PFSK-1 (cell line): ENCODE measurements around the gene FAS.

ENCODE experiments used
- FOXP2 ChIP-seq: optimal IDR thresholded peaks from 2 replicates; pipeline ENCODE3; 2011; ENCODE audit warnings: borderline replicate concordance, control low read depth, inconsistent platforms; ENCODE audit not compliant: insufficient read depth; ENCODE audit errors: extremely low read length, extremely low read depth
- POLR2AphosphoS5 ChIP-seq: IDR thresholded peaks from 2 replicates; pipeline ENCODE4 v1.6.1; 2012; ENCODE audit warnings: low read depth, mild to moderate bottlenecking, control low read depth, low read length, moderate library complexity
- SIN3A ChIP-seq: IDR thresholded peaks from 2 replicates; pipeline ENCODE4 v1.6.1; 2012; ENCODE audit warnings: mild to moderate bottlenecking, low read length, moderate library complexity, borderline replicate concordance; ENCODE audit not compliant: insufficient read depth
- TAF1 ChIP-seq: IDR thresholded peaks from 2 replicates; pipeline ENCODE4 v1.6.1; 2012; ENCODE audit warnings: low read length, control low read depth, borderline replicate concordance; ENCODE audit not compliant: insufficient read depth
- TF ChIP-seq, protein P1 (sequence below), 2 experiments: IDR thresholded peaks; 2 replicates each; pipeline versions ENCODE4 v1.6.1 to v1.8.0; 2011 to 2012; ENCODE audit warnings: low read depth in 2 of 2, low read length in 2 of 2, control low read depth in 1 of 2, inconsistent platforms in 1 of 2, mild to moderate bottlenecking in 1 of 2, moderate library complexity in 1 of 2; ENCODE audit not compliant: insufficient read depth in 1 of 2

The FAS gene

DNA sequence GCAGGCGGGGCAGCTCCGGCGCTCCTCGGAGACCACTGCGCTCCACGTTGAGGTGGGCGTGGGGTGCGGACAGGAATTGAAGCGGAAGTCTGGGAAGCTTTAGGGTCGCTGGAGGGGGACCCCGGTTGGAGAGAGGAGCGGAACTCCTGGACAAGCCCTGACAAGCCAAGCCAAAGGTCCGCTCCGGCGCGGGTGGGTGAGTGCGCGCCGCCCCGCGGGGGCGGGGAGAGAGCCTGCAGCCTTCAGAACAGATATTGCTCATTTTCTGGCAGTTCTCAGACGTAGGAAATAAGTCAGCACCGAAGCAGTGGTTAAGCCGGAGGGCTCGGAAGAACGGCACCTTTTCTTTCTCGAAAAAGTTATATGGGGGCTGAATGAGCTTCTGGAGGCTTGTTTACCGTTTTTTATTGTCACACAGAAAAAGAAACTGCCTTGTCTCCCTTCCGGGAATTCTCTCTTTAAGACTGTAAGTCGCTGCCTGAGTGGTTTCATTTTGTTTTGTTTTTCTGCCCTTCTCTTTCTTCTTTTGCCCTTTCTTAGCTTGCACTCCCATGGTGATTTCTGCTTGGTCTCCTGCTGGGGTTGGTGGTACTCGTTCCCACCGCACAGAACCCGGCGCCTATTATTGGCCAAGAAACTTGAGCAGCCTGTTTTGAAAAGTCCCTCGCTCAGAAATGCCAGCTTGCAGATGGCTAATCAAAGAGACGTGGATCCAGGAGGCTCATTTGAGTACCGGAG, 732 bp downstream of the FAS start:
- TF ChIP-seq SIN3A = no peak
- TF ChIP-seq FOXP2 = no peak

DNA sequence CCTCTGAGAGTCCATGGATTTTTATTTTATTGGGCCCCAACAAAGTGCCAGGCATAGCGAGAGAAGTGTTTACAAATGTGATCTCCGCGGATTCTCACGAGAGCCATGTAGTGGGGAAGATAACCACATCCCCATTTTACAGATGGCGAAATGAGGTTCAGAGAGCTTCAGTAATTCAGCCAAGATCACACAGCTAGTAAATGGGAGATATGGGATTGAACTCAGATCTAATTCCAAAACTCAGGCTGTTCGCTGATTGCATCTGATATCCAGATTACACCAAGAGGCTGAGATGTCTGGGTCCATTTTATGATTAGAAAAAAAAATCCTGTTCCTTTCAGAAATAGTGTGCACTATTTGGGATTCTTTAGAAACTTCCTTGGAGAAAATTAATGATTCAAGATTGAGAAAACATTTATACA, 1.3 kb downstream of the FAS start:
- TF ChIP-seq SIN3A = no peak
- TF ChIP-seq POLR2AphosphoS5 = no peak
- no peak for TF ChIP-seq TAF1
- no peak for TF ChIP-seq FOXP2
- TF ChIP-seq, protein P1, sequence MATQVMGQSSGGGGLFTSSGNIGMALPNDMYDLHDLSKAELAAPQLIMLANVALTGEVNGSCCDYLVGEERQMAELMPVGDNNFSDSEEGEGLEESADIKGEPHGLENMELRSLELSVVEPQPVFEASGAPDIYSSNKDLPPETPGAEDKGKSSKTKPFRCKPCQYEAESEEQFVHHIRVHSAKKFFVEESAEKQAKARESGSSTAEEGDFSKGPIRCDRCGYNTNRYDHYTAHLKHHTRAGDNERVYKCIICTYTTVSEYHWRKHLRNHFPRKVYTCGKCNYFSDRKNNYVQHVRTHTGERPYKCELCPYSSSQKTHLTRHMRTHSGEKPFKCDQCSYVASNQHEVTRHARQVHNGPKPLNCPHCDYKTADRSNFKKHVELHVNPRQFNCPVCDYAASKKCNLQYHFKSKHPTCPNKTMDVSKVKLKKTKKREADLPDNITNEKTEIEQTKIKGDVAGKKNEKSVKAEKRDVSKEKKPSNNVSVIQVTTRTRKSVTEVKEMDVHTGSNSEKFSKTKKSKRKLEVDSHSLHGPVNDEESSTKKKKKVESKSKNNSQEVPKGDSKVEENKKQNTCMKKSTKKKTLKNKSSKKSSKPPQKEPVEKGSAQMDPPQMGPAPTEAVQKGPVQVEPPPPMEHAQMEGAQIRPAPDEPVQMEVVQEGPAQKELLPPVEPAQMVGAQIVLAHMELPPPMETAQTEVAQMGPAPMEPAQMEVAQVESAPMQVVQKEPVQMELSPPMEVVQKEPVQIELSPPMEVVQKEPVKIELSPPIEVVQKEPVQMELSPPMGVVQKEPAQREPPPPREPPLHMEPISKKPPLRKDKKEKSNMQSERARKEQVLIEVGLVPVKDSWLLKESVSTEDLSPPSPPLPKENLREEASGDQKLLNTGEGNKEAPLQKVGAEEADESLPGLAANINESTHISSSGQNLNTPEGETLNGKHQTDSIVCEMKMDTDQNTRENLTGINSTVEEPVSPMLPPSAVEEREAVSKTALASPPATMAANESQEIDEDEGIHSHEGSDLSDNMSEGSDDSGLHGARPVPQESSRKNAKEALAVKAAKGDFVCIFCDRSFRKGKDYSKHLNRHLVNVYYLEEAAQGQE (IDR thresholded peaks at IDR 0.05; ENCODE audit: insufficient read depth in 1 of 2, low read depth in 2 of 2, low read length in 2 of 2) = no peak

- no peak for TF ChIP-seq SIN3A
Measured at GRCh38 chr10:88992921-88993524, 2.4 kb downstream of the FAS start.

GRCh38 chr10:88994019-88994418, 3.4 kb downstream of the FAS start:
- TF ChIP-seq SIN3A = no peak
- no peak for TF ChIP-seq TAF1
- TF ChIP-seq FOXP2 = no peak
- TF ChIP-seq, protein P1 (IDR thresholded peaks at IDR 0.05; ENCODE audit: insufficient read depth in 1 of 2, low read depth in 2 of 2, low read length in 2 of 2) = no peak
- no peak for TF ChIP-seq POLR2AphosphoS5

DNA sequence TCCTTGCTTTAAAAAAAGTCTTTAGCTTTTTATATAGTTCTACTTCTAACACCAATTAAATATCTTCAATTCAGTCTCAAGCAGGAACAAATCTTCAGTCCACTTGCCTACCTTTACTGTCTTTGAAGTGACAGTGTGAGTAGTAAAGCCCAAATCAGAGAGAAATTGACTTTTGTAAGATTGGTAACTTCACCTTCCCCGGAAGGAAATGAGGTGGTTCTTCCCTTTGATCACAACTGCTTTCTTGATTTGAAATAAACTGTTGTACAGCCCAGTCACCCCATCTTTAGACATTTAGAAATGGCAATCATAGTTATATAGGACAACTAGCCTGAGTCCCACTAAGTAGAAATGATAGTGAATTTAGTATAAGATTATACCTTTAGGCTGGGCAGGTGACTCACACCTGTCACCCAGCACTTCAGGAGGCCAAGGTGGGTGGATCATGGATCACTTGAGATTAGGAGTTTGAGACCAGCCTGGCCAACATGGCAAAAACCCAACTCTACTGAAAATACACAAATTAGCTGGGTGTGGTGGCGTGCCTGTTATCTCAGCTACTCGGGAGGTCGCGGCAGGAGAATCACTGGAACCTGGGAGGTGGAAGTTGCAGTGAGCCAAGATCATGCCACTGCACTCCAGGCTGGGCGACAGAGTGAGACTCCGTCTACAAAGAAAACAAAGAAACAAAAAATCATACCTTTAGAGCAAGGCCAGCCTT, 4.7 kb downstream of the FAS start:
- TF ChIP-seq, protein P1 (IDR thresholded peaks at IDR 0.05; ENCODE audit: insufficient read depth in 1 of 2, low read depth in 2 of 2, low read length in 2 of 2) = no peak
- TF ChIP-seq FOXP2 (no peak), POLR2AphosphoS5 (no peak), SIN3A (no peak), TAF1 (no peak)

- TF ChIP-seq, protein P1 (IDR thresholded peaks at IDR 0.05; ENCODE audit: insufficient read depth in 1 of 2, low read depth in 2 of 2, low read length in 2 of 2) = no peak
- no peak for TF ChIP-seq SIN3A
Measured at GRCh38 chr10:88996927-88997326, 6.3 kb downstream of the FAS start.
